ENCODE data around the gene LOC128125822.
A peak's percentile ranks its signal among the peaks of the same experiment; 100 is the strongest.

Gene LOC128125822

GRCh38 chr6:63581355-63582013, 9.2 kb downstream of the LOC128125822 start:
- no peak for ATAC-seq (ENCODE audit: low read depth)
- BruUV-seq (replicated peaks) = no TSS peak
- Histone ChIP-seq H2BK20ac (ENCODE audit: low read depth, low read length) (no peak overlapping the region), H3K27ac (ENCODE audit: insufficient read depth, low read length) (no peak overlapping the region), H3K18ac (ENCODE audit: low read depth, low read length) (no peak overlapping the region), H4K91ac (ENCODE audit: insufficient read depth, low read depth, low read length) (no peak overlapping the region), H3K9me1 (ENCODE audit: insufficient read depth, low read length) (no peaks in the 10 kb centered on the region), H4K5ac (ENCODE audit: low read depth, low read length) (no peak overlapping the region), H2BK5ac (ENCODE audit: low read depth, low read length, poor library complexity, severe bottlenecking) (no peak overlapping the region), H3K79me1 (ENCODE audit: low read depth in 1 of 2, low read length in 2 of 2) (peaks cover 9 to 11% of the 10 kb centered on the region in 2 experiments), H2BK15ac (ENCODE audit: low read depth, low read length) (no peak overlapping the region), H2AK5ac (ENCODE audit: low read depth, low read length) (no peak overlapping the region), H3K36me3 (ENCODE audit: control insufficient read depth, insufficient read depth, low read length) (peaks cover 33% of the 10 kb centered on the region), H3K4me1 (ENCODE audit: control insufficient read depth, insufficient read depth, low read length) (no peaks in the 10 kb centered on the region), H4K8ac (ENCODE audit: low read depth in 2 of 2, low read length in 2 of 2) (no peak overlapping the region), H3K9ac (ENCODE audit: low read depth, low read length) (no peak overlapping the region), H3K4me2 (ENCODE audit: low read depth, low read length) (no peak overlapping the region), H3K56ac (ENCODE audit: extremely low read depth, insufficient read depth, low read length) (no peak overlapping the region), H4K20me1 (ENCODE audit: insufficient read depth, low read length) (peaks cover 12% of the 10 kb centered on the region; the same call in 1 of the 2 replicates), H3K9me3 (ENCODE audit: control insufficient read depth, insufficient read depth, low read length) (no peaks in the 10 kb centered on the region), H2BK120ac (ENCODE audit: low read depth, low read length) (no peak overlapping the region), H3K23ac (ENCODE audit: low read depth, low read length) (no peak overlapping the region), H2AK9ac (replicated peaks; ENCODE audit: low read depth, low read length, poor library complexity) (no peak overlapping the region), H3K27me3 (ENCODE audit: control insufficient read depth, insufficient read depth, low read length) (no peaks in the 10 kb centered on the region), H2AFZ (replicated peaks; ENCODE audit: low read length, poor library complexity) (no peak overlapping the region), H3K14ac (replicated peaks; ENCODE audit: low read depth, low read length) (no peak overlapping the region), H3K4me3 (ENCODE audit: insufficient read depth, low read depth, low read length) (no peak overlapping the region), H3K4ac (ENCODE audit: low read depth, low read length) (no peak overlapping the region)
- ChIA-PET CTCF (no interaction called here), POLR2A (ENCODE audit: unreplicated experiment) (no interaction called here)
- TF ChIP-seq CEBPB (IDR thresholded peaks at IDR 0.05; ENCODE audit: low read depth, low read length) = no peak
- TF ChIP-seq SMC3 (IDR thresholded peaks at IDR 0.05; ENCODE audit: low read depth, low read length) = no peak
- TF ChIP-seq MXI1 (IDR thresholded peaks at IDR 0.05; ENCODE audit: borderline replicate concordance, low read depth, low read length) = no peak
- TF ChIP-seq NFE2L2 (IDR thresholded peaks at IDR 0.05; ENCODE audit: low read depth, low read length) = no peak
- TF ChIP-seq POLR2A (IDR thresholded peaks at IDR 0.05; ENCODE audit: low read depth, low read length) = peak; percentile 42
- DNase-seq = no peak
- in situ Hi-C loops (cut with MboI; ENCODE audit: low sequenced_read_pairs) = no loop called here
- no CpG with 5 or more reads among the region's 2 CpGs for WGBS, 2 experiments (ENCODE audit: extremely low coverage in 2 of 2, insufficient read length in 1 of 2)
- intact Hi-C loops (cut with micrococcal nuclease) = no loop called here
- dilution Hi-C loops (cut with HindIII; ENCODE audit: low sequenced_read_pairs, unreplicated experiment) = no loop called here

Data from IMR-90 (cell line).